ENCODE results near the gene RBM23.

DNA sequence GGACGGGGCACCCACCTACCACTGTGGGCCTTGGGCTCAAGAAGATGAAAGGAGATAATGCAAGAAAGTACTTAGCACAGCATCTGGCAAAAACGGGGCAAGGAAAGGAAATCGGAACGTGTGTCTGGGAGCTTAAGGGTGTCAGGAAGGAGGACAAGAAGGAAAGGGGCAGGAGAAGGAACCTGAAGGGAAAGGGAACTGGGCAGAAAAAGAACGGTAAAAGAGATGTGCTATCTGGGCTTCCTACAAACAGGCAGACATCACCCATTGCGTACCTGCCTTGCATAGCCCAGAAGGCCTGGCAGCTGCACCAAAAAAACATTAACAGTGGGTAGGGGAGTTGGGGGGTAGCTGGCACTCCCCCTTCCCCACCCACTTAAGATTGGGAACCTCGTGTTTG is 36.9 kb downstream of the RBM23 start:
- TF ChIP-seq, protein P1, sequence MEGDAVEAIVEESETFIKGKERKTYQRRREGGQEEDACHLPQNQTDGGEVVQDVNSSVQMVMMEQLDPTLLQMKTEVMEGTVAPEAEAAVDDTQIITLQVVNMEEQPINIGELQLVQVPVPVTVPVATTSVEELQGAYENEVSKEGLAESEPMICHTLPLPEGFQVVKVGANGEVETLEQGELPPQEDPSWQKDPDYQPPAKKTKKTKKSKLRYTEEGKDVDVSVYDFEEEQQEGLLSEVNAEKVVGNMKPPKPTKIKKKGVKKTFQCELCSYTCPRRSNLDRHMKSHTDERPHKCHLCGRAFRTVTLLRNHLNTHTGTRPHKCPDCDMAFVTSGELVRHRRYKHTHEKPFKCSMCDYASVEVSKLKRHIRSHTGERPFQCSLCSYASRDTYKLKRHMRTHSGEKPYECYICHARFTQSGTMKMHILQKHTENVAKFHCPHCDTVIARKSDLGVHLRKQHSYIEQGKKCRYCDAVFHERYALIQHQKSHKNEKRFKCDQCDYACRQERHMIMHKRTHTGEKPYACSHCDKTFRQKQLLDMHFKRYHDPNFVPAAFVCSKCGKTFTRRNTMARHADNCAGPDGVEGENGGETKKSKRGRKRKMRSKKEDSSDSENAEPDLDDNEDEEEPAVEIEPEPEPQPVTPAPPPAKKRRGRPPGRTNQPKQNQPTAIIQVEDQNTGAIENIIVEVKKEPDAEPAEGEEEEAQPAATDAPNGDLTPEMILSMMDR (IDR thresholded peaks at IDR 0.05): no peak
- TF ChIP-seq POLR2AphosphoS5 (IDR thresholded peaks at IDR 0.05) (no peak), POLR2A (IDR thresholded peaks at IDR 0.05) (no peak)

Measured in prostate gland (tissue), 2 donors.